ENCODE measurements around the gene PIK3C3.

DNA sequence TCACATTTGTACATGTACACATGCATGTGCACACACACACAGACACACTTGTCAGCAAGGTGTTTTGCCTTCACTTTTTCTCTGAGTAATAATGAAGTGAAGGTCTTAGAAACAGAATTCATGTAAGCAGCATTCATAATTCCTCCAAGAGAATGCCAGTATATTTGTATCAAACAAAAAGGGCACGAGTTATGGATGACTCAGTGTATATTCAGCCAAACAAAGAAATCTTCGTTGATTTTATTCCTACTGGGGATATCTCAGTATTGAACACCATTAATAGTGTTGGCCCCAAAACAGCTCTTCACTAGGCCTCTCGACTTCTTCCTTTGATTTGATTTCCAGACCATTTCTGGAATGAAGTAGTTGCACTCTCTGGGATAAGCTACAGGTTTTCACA is 125.3 kb downstream of the PIK3C3 start:
- TF ChIP-seq, protein P1, sequence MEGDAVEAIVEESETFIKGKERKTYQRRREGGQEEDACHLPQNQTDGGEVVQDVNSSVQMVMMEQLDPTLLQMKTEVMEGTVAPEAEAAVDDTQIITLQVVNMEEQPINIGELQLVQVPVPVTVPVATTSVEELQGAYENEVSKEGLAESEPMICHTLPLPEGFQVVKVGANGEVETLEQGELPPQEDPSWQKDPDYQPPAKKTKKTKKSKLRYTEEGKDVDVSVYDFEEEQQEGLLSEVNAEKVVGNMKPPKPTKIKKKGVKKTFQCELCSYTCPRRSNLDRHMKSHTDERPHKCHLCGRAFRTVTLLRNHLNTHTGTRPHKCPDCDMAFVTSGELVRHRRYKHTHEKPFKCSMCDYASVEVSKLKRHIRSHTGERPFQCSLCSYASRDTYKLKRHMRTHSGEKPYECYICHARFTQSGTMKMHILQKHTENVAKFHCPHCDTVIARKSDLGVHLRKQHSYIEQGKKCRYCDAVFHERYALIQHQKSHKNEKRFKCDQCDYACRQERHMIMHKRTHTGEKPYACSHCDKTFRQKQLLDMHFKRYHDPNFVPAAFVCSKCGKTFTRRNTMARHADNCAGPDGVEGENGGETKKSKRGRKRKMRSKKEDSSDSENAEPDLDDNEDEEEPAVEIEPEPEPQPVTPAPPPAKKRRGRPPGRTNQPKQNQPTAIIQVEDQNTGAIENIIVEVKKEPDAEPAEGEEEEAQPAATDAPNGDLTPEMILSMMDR (IDR thresholded peaks at IDR 0.05; ENCODE audit: low read depth, low read length, missing input control), result no peak
- TF ChIP-seq JUND (IDR thresholded peaks at IDR 0.05) (no peak), GABPA (IDR thresholded peaks at IDR 0.05 in 1 of 2, conservative IDR thresholded peaks at IDR 0.05 in 1 of 2) (no peak), SP1 (IDR thresholded peaks at IDR 0.05) (no peak)
